Measurements from ENCODE around the gene MED15.
"Not testable (repeated sequence)": the region's sequence is repeated elsewhere in the genome, so short reads cannot be mapped to it uniquely, and the experiment has no call there.

MED15 gene

GRCh38 chr22:20465759-20466077 lies 41.7 kb upstream of the MED15 start:
- Histone ChIP-seq H3K27ac (no peak overlapping the region), H3K9ac (ENCODE audit: insufficient read length) (no peak overlapping the region), H3K4me3 (no peak overlapping the region), H3K9me3 (ENCODE audit: low read depth, low read length) (no peaks in the 10 kb centered on the region), H3K36me3 (ENCODE audit: insufficient read depth, low read length) (no peaks in the 10 kb centered on the region; the same call in 1 of the 2 replicates)
- DNase-seq (ENCODE audit: low read depth, low spot score): no peak
- TF ChIP-seq POLR2AphosphoS5 (IDR thresholded peaks at IDR 0.05; ENCODE audit: borderline replicate concordance, low read depth, low read length) (no peak), EZH2 (IDR thresholded peaks at IDR 0.05) (no peak), FOXP2 (optimal IDR thresholded peaks at IDR 0.05; ENCODE audit: control extremely low read depth, extremely low read length, insufficient read depth) (no peak)

GRCh38 chr22:20466659-20467379 lies 40.6 kb upstream of the MED15 start:
- no peak for DNase-seq (ENCODE audit: low read depth, low spot score)
- no peak overlapping the region for H3K4me3 ChIP-seq
- H3K9ac ChIP-seq (ENCODE audit: insufficient read length): no peak overlapping the region
- no peaks in the 10 kb centered on the region for H3K9me3 ChIP-seq (ENCODE audit: low read depth, low read length)
- TF ChIP-seq FOXP2 (optimal IDR thresholded peaks at IDR 0.05; ENCODE audit: control extremely low read depth, extremely low read length, insufficient read depth) (no peak), POLR2AphosphoS5 (IDR thresholded peaks at IDR 0.05; ENCODE audit: borderline replicate concordance, low read depth, low read length) (no peak), EZH2 (IDR thresholded peaks at IDR 0.05) (no peak)
- H3K27ac ChIP-seq: no peak overlapping the region
- no peaks in the 10 kb centered on the region; the same call in 1 of the 2 replicates for H3K36me3 ChIP-seq (ENCODE audit: insufficient read depth, low read length)

GRCh38 chr22:20469110-20469868 lies 38.1 kb upstream of the MED15 start:
- TF ChIP-seq EZH2 (IDR thresholded peaks at IDR 0.05): no peak
- TF ChIP-seq POLR2AphosphoS5 (IDR thresholded peaks at IDR 0.05; ENCODE audit: borderline replicate concordance, low read depth, low read length): no peak
- TF ChIP-seq FOXP2 (optimal IDR thresholded peaks at IDR 0.05; ENCODE audit: control extremely low read depth, extremely low read length, insufficient read depth): no peak
- Histone ChIP-seq H3K36me3 (ENCODE audit: insufficient read depth, low read length) (no peaks in the 10 kb centered on the region; the same call in 1 of the 2 replicates), H3K4me3 (no peak overlapping the region), H3K9ac (ENCODE audit: insufficient read length) (no peak overlapping the region), H3K27ac (no peak overlapping the region), H3K9me3 (ENCODE audit: low read depth, low read length) (no peaks in the 10 kb centered on the region)
- no peak for DNase-seq (ENCODE audit: low read depth, low spot score)

- not testable (repeated sequence) for H3K9ac ChIP-seq (ENCODE audit: insufficient read length); H3K4me3 ChIP-seq; DNase-seq (ENCODE audit: low read depth, low spot score); H3K27ac ChIP-seq; H3K36me3 ChIP-seq (ENCODE audit: insufficient read depth, low read length); H3K9me3 ChIP-seq (ENCODE audit: low read depth, low read length)
Measured at GRCh38 chr22:20470525-20470924, 36.9 kb upstream of the MED15 start.

- no peaks in the 10 kb centered on the region; the same call in 1 of the 2 replicates for H3K36me3 ChIP-seq (ENCODE audit: insufficient read depth, low read length)
- TF ChIP-seq POLR2AphosphoS5 (IDR thresholded peaks at IDR 0.05; ENCODE audit: borderline replicate concordance, low read depth, low read length) (no peak), EZH2 (IDR thresholded peaks at IDR 0.05) (no peak), FOXP2 (optimal IDR thresholded peaks at IDR 0.05; ENCODE audit: control extremely low read depth, extremely low read length, insufficient read depth) (no peak)
- H3K27ac ChIP-seq: no peak overlapping the region
- H3K9me3 ChIP-seq (ENCODE audit: low read depth, low read length): no peaks in the 10 kb centered on the region
- H3K9ac ChIP-seq (ENCODE audit: insufficient read length): no peak overlapping the region
- no peak overlapping the region for H3K4me3 ChIP-seq
- no peak for DNase-seq (ENCODE audit: low read depth, low spot score)
Measured at GRCh38 chr22:20471126-20471833, 36.1 kb upstream of the MED15 start.

GRCh38 chr22:20472629-20473442 lies 34.6 kb upstream of the MED15 start:
- Histone ChIP-seq H3K27ac (no peak overlapping the region), H3K9ac (ENCODE audit: insufficient read length) (no peak overlapping the region), H3K4me3 (no peak overlapping the region), H3K36me3 (ENCODE audit: insufficient read depth, low read length) (no peaks in the 10 kb centered on the region; the same call in 1 of the 2 replicates), H3K9me3 (ENCODE audit: low read depth, low read length) (no peaks in the 10 kb centered on the region)
- no peak for TF ChIP-seq EZH2 (IDR thresholded peaks at IDR 0.05)
- DNase-seq (ENCODE audit: low read depth, low spot score): no peak

GRCh38 chr22:20475115-20475436 lies 32.3 kb upstream of the MED15 start:
- no peak for DNase-seq (ENCODE audit: low read depth, low spot score)
- TF ChIP-seq POLR2AphosphoS5 (IDR thresholded peaks at IDR 0.05; ENCODE audit: borderline replicate concordance, low read depth, low read length): no peak
- TF ChIP-seq EZH2 (IDR thresholded peaks at IDR 0.05): no peak
- Histone ChIP-seq H3K27ac (no peak overlapping the region), H3K4me3 (no peak overlapping the region), H3K9ac (ENCODE audit: insufficient read length) (no peak overlapping the region), H3K36me3 (ENCODE audit: insufficient read depth, low read length) (no peaks in the 10 kb centered on the region), H3K9me3 (ENCODE audit: low read depth, low read length) (no peaks in the 10 kb centered on the region)

GRCh38 chr22:20475569-20475968 lies 31.8 kb upstream of the MED15 start:
- DNase-seq (ENCODE audit: low read depth, low spot score); H3K4me3 ChIP-seq; H3K9ac ChIP-seq (ENCODE audit: insufficient read length); H3K27ac ChIP-seq; H3K9me3 ChIP-seq (ENCODE audit: low read depth, low read length); H3K36me3 ChIP-seq (ENCODE audit: insufficient read depth, low read length): not testable (repeated sequence)

GRCh38 chr22:20478059-20478458 lies 29.4 kb upstream of the MED15 start:
- not testable (repeated sequence) for H3K4me3 ChIP-seq; H3K36me3 ChIP-seq (ENCODE audit: insufficient read depth, low read length); DNase-seq (ENCODE audit: low read depth, low spot score); H3K9ac ChIP-seq (ENCODE audit: insufficient read length); H3K27ac ChIP-seq; H3K9me3 ChIP-seq (ENCODE audit: low read depth, low read length)

Measured in SK-N-MC (cell line).